ENCODE measurements around the gene KLHL25. TPM values are rescaled to one million over a fixed set of nuclear protein-coding genes. Genes with fewer than 3 reads are reported as not detected.

KLHL25 gene
- total and polyA plus RNA-seq, 2 of the 8 experiments (the other 6 are each of a cell fraction or from before 2014, with no cell fraction given) = 16.5 to 22.0 TPM

- Histone ChIP-seq H3K27ac (ENCODE audit: low read depth, low read length) (no peak overlapping the region), H3K4ac (replicated peaks; ENCODE audit: insufficient read length, low read depth, low read length) (no peak overlapping the region), H3K23me2 (ENCODE audit: low read depth, low read length) (peaks cover 2% of the 10 kb centered on the region; the same call in 1 of the 2 replicates), H3K79me2 (ENCODE audit: control insufficient read depth in 1 of 2, insufficient read depth in 2 of 2, low read length in 2 of 2) (peaks cover 0 to 8% of the 10 kb centered on the region in 2 experiments; a peak in 1 of 4 replicates), H4K91ac (replicated peaks; ENCODE audit: insufficient read length, low read length) (no peak overlapping the region), H3K9me3 (ENCODE audit: insufficient read depth in 2 of 2, low read depth in 1 of 2, low read length in 1 of 2) (no peaks in the 10 kb centered on the region), H3K18ac (ENCODE audit: extremely low read depth, low read length) (no peak overlapping the region), H3K4me3 (ENCODE audit: extremely low read depth in 1 of 4, insufficient read depth in 2 of 4, low read depth in 3 of 4, low read length in 4 of 4) (no peak overlapping the region), H2BK20ac (ENCODE audit: low read length) (no peak overlapping the region), H3K56ac (replicated peaks; ENCODE audit: insufficient read length, low read depth, low read length) (no peak overlapping the region), H3K14ac (ENCODE audit: insufficient read length) (no peak overlapping the region), H4K8ac (ENCODE audit: extremely low read depth, insufficient read depth, low read length) (0 out of 2 replicates have a peak overlapping the region, but pooled peaks have one; percentile 36), H3K4me2 (ENCODE audit: insufficient read depth in 1 of 2, low read depth in 2 of 2, low read length in 2 of 2) (no peak overlapping the region), H2AK5ac (ENCODE audit: low read depth, low read length) (no peak overlapping the region), H3K9ac (replicated peaks in 1 of 4; ENCODE audit: extremely low read depth in 1 of 4, low read depth in 3 of 4, low read length in 3 of 4) (no peak overlapping the region), H3K27me3 (replicated peaks in 1 of 4; ENCODE audit: control insufficient read depth in 3 of 4, extremely low read depth in 1 of 4, insufficient read depth in 3 of 4, low read length in 3 of 4) (no peaks in the 10 kb centered on the region), H4K5ac (ENCODE audit: insufficient read length, low read depth, low read length) (no peak overlapping the region), H3K4me1 (replicated peaks in 1 of 4; ENCODE audit: control insufficient read depth in 3 of 4, insufficient read depth in 4 of 4, low read length in 3 of 4) (peaks cover 0 to 2% (median 0%) of the 10 kb centered on the region in 4 experiments; a peak in 2 of 7 replicates), H4K20me1 (replicated peaks in 1 of 2; ENCODE audit: control insufficient read depth in 1 of 2, insufficient read depth in 2 of 2, low read length in 2 of 2) (peaks cover 2 to 11% of the 10 kb centered on the region in 2 experiments), H3K23ac (ENCODE audit: insufficient read length) (no peak overlapping the region), H2BK5ac (ENCODE audit: low read depth, low read length) (peak overlapping the region; percentile 16; the same call in 1 of the 2 replicates), H2AFZ (ENCODE audit: low read length) (no peak overlapping the region), H3K79me1 (ENCODE audit: low read depth, low read length) (peaks cover 11% of the 10 kb centered on the region), H3K36me3 (ENCODE audit: control insufficient read depth in 2 of 4, insufficient read depth in 4 of 4, low read length in 3 of 4) (peaks cover 0 to 5% (median 1%) of the 10 kb centered on the region in 4 experiments; a peak in 4 of 8 replicates), H2BK15ac (ENCODE audit: low read length) (no peak overlapping the region), H2BK120ac (replicated peaks; ENCODE audit: low read depth, low read length) (no peak overlapping the region), H2BK12ac (ENCODE audit: low read depth, low read length) (no peak overlapping the region)
- 86% methylated on average over 17 of the region's 17 CpGs; no CpG with 5 or more reads in 1 of the 2 experiments for WGBS, 2 experiments (ENCODE audit: extremely low coverage in 1 of 2, insufficient coverage in 1 of 2, insufficient read length in 1 of 2, insufficient replicate concordance in 2 of 2, low coverage in 1 of 2, low lambda C conversion rate in 2 of 2, missing lambda C conversion rate in 1 of 2)
- DNase-seq (ENCODE audit: low read depth in 1 of 2, low spot score in 2 of 2) = no peak
- no peak for FAIRE-seq
- TF ChIP-seq CHD1 (IDR thresholded peaks at IDR 0.05; ENCODE audit: low read depth, low read length) = no peak
- no peak for TF ChIP-seq SP4 (IDR thresholded peaks at IDR 0.05; ENCODE audit: low read length)
- TF ChIP-seq, protein P1, sequence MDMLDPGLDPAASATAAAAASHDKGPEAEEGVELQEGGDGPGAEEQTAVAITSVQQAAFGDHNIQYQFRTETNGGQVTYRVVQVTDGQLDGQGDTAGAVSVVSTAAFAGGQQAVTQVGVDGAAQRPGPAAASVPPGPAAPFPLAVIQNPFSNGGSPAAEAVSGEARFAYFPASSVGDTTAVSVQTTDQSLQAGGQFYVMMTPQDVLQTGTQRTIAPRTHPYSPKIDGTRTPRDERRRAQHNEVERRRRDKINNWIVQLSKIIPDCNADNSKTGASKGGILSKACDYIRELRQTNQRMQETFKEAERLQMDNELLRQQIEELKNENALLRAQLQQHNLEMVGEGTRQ (IDR thresholded peaks at IDR 0.05; ENCODE audit: low read length) = no peak
- no peak for TF ChIP-seq E2F6 (IDR thresholded peaks at IDR 0.05)
- TF ChIP-seq JUND (IDR thresholded peaks at IDR 0.05; ENCODE audit: low read length) = no peak
- no peak for TF ChIP-seq CBX8 (IDR thresholded peaks at IDR 0.05; ENCODE audit: borderline replicate concordance, low read depth, low read length)
- TF ChIP-seq KDM4A (IDR thresholded peaks at IDR 0.05; ENCODE audit: low read depth, low read length, severe bottlenecking) = no peak
- TF ChIP-seq, protein P2, sequence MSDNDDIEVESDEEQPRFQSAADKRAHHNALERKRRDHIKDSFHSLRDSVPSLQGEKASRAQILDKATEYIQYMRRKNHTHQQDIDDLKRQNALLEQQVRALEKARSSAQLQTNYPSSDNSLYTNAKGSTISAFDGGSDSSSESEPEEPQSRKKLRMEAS (IDR thresholded peaks at IDR 0.05) = no peak
- ChIA-PET CTCF (ENCODE audit: partially characterized antibody) (interaction anchor here (1.3 kb wide), 1 partner anchor 30 kb away, joined by 3 read pairs; no protein-coding TSS in a partner anchor), POLR2A (ENCODE audit: partially characterized antibody) (no interaction called here)
Measured at GRCh38 chr15:85757939-85758654, 36.6 kb downstream of the KLHL25 start.
